Fibroblast of lung (primary cell): Measurements from ENCODE around the gene SRD5A2. TPM values are rescaled to one million over a fixed set of nuclear protein-coding genes. Genes with fewer than 3 reads are reported as not detected.

Experiments used
- DNase-seq, 2 donors: peaks; one replicate each; pipeline versions ENCODE4 v3.0.0 to v3.0.0-alpha.2; 2010; ENCODE audit warnings: low read depth in 2 of 2
- H2AFZ ChIP-seq: 2 replicates; pipeline ENCODE4 v1.5.1; 2012; ENCODE audit warnings: low read length, control low read depth, inconsistent platforms
- H3K27ac ChIP-seq: 2 replicates; pipeline ENCODE4 v1.5.1; 2011; ENCODE audit warnings: low read length, control low read depth; ENCODE audit not compliant: insufficient read depth
- H3K27me3 ChIP-seq: 2 replicates; pipeline ENCODE4 v1.5.1; 2011; ENCODE audit warnings: mild to moderate bottlenecking, low read length; ENCODE audit not compliant: control insufficient read depth, insufficient read depth
- H3K36me3 ChIP-seq: 2 replicates; pipeline ENCODE4 v1.5.1; 2011; ENCODE audit warnings: low read length; ENCODE audit not compliant: control insufficient read depth, insufficient read depth
- H3K4me1 ChIP-seq: 2 replicates; pipeline ENCODE4 v1.5.1; 2011; ENCODE audit warnings: low read length; ENCODE audit not compliant: control insufficient read depth, insufficient read depth; ENCODE audit errors: extremely low read depth
- H3K4me2 ChIP-seq: 2 replicates; pipeline ENCODE4 v1.5.1; 2011; ENCODE audit warnings: low read length, control low read depth; ENCODE audit not compliant: insufficient read depth; ENCODE audit errors: extremely low read depth
- H3K4me3 ChIP-seq, 4 experiments: fragments of 200-600 bp in 1 of 4; sonication (generic) in 1 of 4; replicated peaks in 1 of 4; 2 replicates each; pipeline ENCODE4 v1.5.1; 2011 to 2016; ENCODE audit warnings: low read length in 4 of 4, low read depth in 3 of 4, mild to moderate bottlenecking in 3 of 4, control low read depth in 2 of 4, inconsistent platforms in 1 of 4, mixed read lengths in 1 of 4; ENCODE audit not compliant: insufficient read depth in 1 of 4; ENCODE audit errors: control extremely low read depth in 1 of 4
- H3K79me2 ChIP-seq: 2 replicates; pipeline ENCODE4 v1.5.1; 2012; ENCODE audit warnings: mild to moderate bottlenecking, low read length, inconsistent platforms; ENCODE audit not compliant: control insufficient read depth, insufficient read depth
- H3K9ac ChIP-seq: 2 replicates; pipeline ENCODE4 v1.5.1; 2011; ENCODE audit warnings: mild to moderate bottlenecking, low read length, control low read depth; ENCODE audit not compliant: insufficient read depth
- H3K9me3 ChIP-seq: 2 replicates; pipeline ENCODE4 v1.5.1; 2012; ENCODE audit warnings: low read depth, low read length; ENCODE audit not compliant: control insufficient read depth, insufficient read depth
- H4K20me1 ChIP-seq: 2 replicates; pipeline ENCODE4 v1.5.1; 2011; ENCODE audit warnings: low read length; ENCODE audit not compliant: control insufficient read depth, insufficient read depth; ENCODE audit errors: extremely low read depth
- EZH2 ChIP-seq: IDR thresholded peaks from 2 replicates; pipeline ENCODE4 v1.5.1; 2012; ENCODE audit warnings: low read length, control low read depth, mild to moderate bottlenecking; ENCODE audit errors: missing control alignments
- polyA plus RNA-seq, 2 donors: library from polyadenylated mRNA; depleted of rRNA in 1 of 2; stranded (reverse) in 1 of 2; unstranded in 1 of 2; fragments of >200 nt; gene quantifications; 2 replicates each; pipeline ENCODE4 v1.2.1, GENCODE V29; 2011 to 2012; ENCODE audit warnings: missing spikeins in 1 of 2
- total RNA-seq: library from RNA; depleted of rRNA; stranded (reverse); fragments of >200 nt; gene quantifications from 2 replicates; pipeline ENCODE4 v1.2.1, GENCODE V29; 2014
- TF ChIP-seq, protein P1 (sequence below), 2 donors: IDR thresholded peaks in 1 of 2; conservative IDR thresholded peaks in 1 of 2; 1 replicate in 1 of 2; 2 replicates in 1 of 2; pipeline ENCODE4 v1.5.1; 2011 to 2012; ENCODE audit warnings: low read length in 2 of 2, control low read depth in 1 of 2, inconsistent platforms in 1 of 2, low read depth in 1 of 2, mild to moderate bottlenecking in 1 of 2

SRD5A2 gene
- total and polyA plus RNA-seq, 2 donors (not counting 1 experiment from before 2014, with no cell fraction given), result not detected

DNA sequence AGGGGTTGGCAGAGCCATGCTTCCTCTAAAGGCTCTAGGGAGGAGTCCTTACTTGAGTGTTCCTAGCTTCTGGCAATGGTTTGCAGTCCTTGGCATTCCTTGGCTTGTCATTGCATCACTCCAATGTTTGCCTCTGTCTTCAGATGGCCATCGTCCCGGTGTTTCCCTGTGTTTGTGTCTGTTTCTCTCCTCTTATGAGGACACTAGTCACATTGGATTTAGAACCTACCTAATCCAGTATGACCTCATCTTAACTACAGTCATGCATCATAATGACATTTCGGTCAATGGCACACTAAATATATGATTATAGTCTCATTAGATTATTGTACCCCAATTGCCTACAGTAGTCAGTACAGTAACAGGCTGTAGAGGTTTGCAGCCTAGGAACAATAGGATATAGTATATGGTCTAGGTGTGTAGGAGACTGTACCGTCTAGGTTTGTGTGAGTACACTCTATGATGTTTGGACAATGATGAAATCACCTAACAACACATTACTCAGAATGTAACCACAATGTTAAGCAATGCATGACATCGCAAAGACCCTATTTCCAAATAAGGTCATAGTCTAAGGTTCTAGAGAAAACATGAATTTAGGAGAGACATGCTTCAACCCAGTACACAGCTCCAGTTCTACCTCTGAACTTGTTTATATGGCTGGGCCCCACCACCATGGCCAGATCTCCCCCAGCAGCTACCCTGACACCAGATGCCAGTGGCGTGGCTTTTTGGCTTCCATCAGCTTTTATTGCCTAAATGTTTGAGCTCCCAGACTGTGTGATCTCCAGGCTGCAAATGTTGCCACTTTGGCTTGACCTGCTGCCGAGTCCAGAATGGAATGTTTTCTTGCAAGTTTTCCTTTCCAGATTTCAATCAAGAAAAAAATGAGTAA lies 22.1 kb downstream of the SRD5A2 start:
- Histone ChIP-seq H3K27ac (no peak overlapping the region), H3K9me3 (no peaks in the 10 kb centered on the region), H3K4me1 (no peaks in the 10 kb centered on the region), H4K20me1 (no peaks in the 10 kb centered on the region), H3K4me3 (no peak overlapping the region), H3K79me2 (no peaks in the 10 kb centered on the region), H2AFZ (no peak overlapping the region), H3K9ac (no peak overlapping the region), H3K27me3 (no peaks in the 10 kb centered on the region), H3K4me2 (no peak overlapping the region), H3K36me3 (no peaks in the 10 kb centered on the region)
- DNase-seq, result peak; percentile 11 to 32
- TF ChIP-seq, protein P1, sequence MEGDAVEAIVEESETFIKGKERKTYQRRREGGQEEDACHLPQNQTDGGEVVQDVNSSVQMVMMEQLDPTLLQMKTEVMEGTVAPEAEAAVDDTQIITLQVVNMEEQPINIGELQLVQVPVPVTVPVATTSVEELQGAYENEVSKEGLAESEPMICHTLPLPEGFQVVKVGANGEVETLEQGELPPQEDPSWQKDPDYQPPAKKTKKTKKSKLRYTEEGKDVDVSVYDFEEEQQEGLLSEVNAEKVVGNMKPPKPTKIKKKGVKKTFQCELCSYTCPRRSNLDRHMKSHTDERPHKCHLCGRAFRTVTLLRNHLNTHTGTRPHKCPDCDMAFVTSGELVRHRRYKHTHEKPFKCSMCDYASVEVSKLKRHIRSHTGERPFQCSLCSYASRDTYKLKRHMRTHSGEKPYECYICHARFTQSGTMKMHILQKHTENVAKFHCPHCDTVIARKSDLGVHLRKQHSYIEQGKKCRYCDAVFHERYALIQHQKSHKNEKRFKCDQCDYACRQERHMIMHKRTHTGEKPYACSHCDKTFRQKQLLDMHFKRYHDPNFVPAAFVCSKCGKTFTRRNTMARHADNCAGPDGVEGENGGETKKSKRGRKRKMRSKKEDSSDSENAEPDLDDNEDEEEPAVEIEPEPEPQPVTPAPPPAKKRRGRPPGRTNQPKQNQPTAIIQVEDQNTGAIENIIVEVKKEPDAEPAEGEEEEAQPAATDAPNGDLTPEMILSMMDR (conservative IDR thresholded peaks at IDR 0.05 in 1 of 2, IDR thresholded peaks at IDR 0.05 in 1 of 2; ENCODE audit: low read depth in 1 of 2, low read length in 2 of 2), result no peak
- no peak for TF ChIP-seq EZH2

DNA sequence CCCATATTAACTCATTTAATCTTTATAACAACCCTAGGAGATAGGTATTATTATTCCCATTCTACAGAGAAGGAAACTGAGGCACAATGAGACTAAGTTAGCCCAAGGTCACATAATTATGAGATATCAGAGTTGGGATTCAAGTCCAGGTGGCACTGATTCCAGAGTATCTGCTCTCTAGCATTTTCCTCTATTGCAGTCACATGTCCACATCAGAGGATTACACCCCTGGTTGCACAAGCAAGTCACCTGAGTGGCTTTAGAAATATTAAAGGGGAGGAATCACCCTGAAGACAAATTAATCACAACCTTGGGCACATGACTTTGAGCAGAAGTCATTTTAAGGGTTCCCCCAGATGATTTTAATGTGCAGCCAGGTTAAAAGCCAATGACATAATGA lies 23.8 kb downstream of the SRD5A2 start:
- TF ChIP-seq, protein P1 (conservative IDR thresholded peaks at IDR 0.05 in 1 of 2, IDR thresholded peaks at IDR 0.05 in 1 of 2; ENCODE audit: low read depth in 1 of 2, low read length in 2 of 2), result no peak
- no peak for TF ChIP-seq EZH2

DNA sequence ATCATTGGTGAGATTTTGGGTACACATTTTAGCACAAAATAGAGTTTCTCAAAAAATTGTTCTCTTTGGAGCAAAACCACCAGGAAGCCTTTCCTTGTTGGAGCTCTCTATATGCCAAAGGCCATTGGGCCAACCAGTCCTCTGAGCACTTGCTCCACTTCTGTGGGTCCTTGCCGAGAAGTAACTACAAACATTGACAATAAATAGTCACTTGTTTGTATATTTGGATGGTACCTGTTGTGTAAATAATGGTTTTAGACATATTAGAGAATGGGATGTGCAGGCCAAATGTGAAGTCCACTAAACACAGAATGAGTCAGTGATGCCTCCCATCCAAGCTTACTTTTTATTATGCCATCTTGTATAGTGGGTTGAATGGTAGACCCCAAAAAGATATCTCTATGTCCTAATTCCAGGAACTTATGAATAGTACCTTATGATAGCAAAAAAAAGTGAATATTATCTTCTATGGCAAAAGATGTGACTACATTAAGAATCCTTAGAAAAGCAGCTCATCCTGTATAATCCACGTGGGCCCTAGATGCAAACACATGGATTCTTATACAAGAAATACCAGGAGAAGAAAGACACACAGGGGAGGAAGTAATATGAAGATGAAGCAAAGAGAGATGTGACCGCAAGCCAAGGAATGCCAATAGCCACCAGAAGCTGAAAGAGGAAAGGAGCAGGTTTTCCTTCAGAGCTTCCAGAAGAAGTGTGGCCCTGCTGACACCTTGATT lies 24.6 kb downstream of the SRD5A2 start:
- Histone ChIP-seq H2AFZ (no peak overlapping the region), H3K9ac (no peak overlapping the region), H4K20me1 (no peaks in the 10 kb centered on the region), H3K4me2 (no peak overlapping the region), H3K79me2 (no peaks in the 10 kb centered on the region), H3K27me3 (no peaks in the 10 kb centered on the region), H3K36me3 (no peaks in the 10 kb centered on the region), H3K27ac (no peak overlapping the region), H3K4me3 (no peak overlapping the region), H3K9me3 (no peaks in the 10 kb centered on the region), H3K4me1 (no peaks in the 10 kb centered on the region)
- no peak for DNase-seq
- TF ChIP-seq, protein P1 (conservative IDR thresholded peaks at IDR 0.05 in 1 of 2, IDR thresholded peaks at IDR 0.05 in 1 of 2; ENCODE audit: low read depth in 1 of 2, low read length in 2 of 2), result no peak

More for the DNA sequence above, 23.8 kb downstream of the SRD5A2 start:
- no peaks in the 10 kb centered on the region for H3K9me3 ChIP-seq
- H3K36me3 ChIP-seq, result no peaks in the 10 kb centered on the region
- H3K79me2 ChIP-seq, result no peaks in the 10 kb centered on the region
- H3K4me1 ChIP-seq, result no peaks in the 10 kb centered on the region
- no peak overlapping the region for H3K9ac ChIP-seq
- no peak overlapping the region for H3K4me3 ChIP-seq
- no peak for DNase-seq
- H2AFZ ChIP-seq, result no peak overlapping the region
- H3K4me2 ChIP-seq, result no peak overlapping the region
- H3K27ac ChIP-seq, result no peak overlapping the region
- no peaks in the 10 kb centered on the region for H3K27me3 ChIP-seq
- H4K20me1 ChIP-seq, result no peaks in the 10 kb centered on the region
